K562 (cell line): ENCODE results near the gene NPDC1. TPM values are rescaled to one million over a fixed set of nuclear protein-coding genes. Genes with fewer than 3 reads are reported as not detected.

Experiments
- ATAC-seq: fragments of 200-7000 bp; cut with Tn5 transposase; 3 replicates; pipeline ENCODE4 v1.9.1; 2020; ENCODE audit warnings: moderate library complexity
- BruUV-seq: library from RNA; stranded (reverse); fragments of 400-500 nt; replicated peaks from 2 replicates; lab custom pipeline; 2021; lab: Mats Ljungman, UMichigan
- CTCF ChIA-PET: fragments of 300-600 bp; formaldehyde crosslinking; extraction: SDS; loops from one replicate; lab custom pipeline; 2021; ENCODE audit warnings: low intra/inter-chr PET ratio; lab: Yijun Ruan, JAX
- POLR2A ChIA-PET: fragments of 300-600, 350-650 bp; sonication (Branson Sonifier 250); formaldehyde crosslinking; extraction: SDS; loops from one replicate; lab custom pipeline; 2021; ENCODE audit warnings: antibody characterized with exemption, inconsistent platforms; lab: Yijun Ruan, JAX
- DNase-seq, 4 experiments: peaks; one replicate each; pipeline versions ENCODE4 v3.0.0 to v3.0.0-alpha.2; 2011 to 2018; ENCODE audit warnings: low spot score in 3 of 4, mixed read lengths in 3 of 4; ENCODE audit errors: extremely low read depth in 1 of 4
- FAIRE-seq: peaks from 2 replicates; lab custom pipeline; 2011; peaks lifted over from hg19 to GRCh38; lab: Jason Lieb, UNC
- H2AFZ ChIP-seq: 2 replicates; pipeline ENCODE4 v1.6.0; 2011; ENCODE audit warnings: low read depth, low read length, control low read depth, inconsistent platforms
- H3K27ac ChIP-seq: fragments of 200-600 bp; 3 replicates; pipeline ENCODE4 v1.8.0; 2011; ENCODE audit warnings: low read depth, mild to moderate bottlenecking, control low read depth, inconsistent platforms, low read length, moderate library complexity, mixed read lengths; ENCODE audit errors: extremely low read depth
- H3K27me3 ChIP-seq, 2 experiments: fragments of 300-600 bp in 1 of 2; 2 replicates in 1 of 2; 3 replicates in 1 of 2; pipeline versions ENCODE4 v1.6.0 to v1.8.0; 2011; ENCODE audit warnings: inconsistent platforms in 2 of 2, low read length in 2 of 2, mild to moderate bottlenecking in 1 of 2, mixed read lengths in 1 of 2, moderate library complexity in 1 of 2; ENCODE audit not compliant: control insufficient read depth in 2 of 2, insufficient read depth in 2 of 2
- H3K36me3 ChIP-seq: fragments of 300-600 bp; 3 replicates; pipeline ENCODE4 v1.8.0; 2011; ENCODE audit warnings: mild to moderate bottlenecking, low read length, inconsistent platforms; ENCODE audit not compliant: control insufficient read depth, insufficient read depth
- H3K4me1 ChIP-seq, 2 experiments: fragments of 200-600 bp in 1 of 2; replicated peaks in 1 of 2; 2 replicates in 1 of 2; 3 replicates in 1 of 2; pipeline versions ENCODE4 v1.5.1 to v1.8.0; 2011; ENCODE audit warnings: inconsistent platforms in 2 of 2, low read length in 2 of 2, mild to moderate bottlenecking in 1 of 2, mixed read lengths in 1 of 2, moderate library complexity in 1 of 2; ENCODE audit not compliant: control insufficient read depth in 2 of 2, insufficient read depth in 2 of 2
- H3K4me2 ChIP-seq: 2 replicates; pipeline ENCODE4 v1.6.1; 2011; ENCODE audit warnings: low read length, control low read depth, inconsistent platforms, mixed read lengths; ENCODE audit not compliant: insufficient read depth
- H3K4me3 ChIP-seq: fragments of 200-600 bp; sonication (generic), shearing (Covaris generic); 2 replicates; pipeline ENCODE4 v1.5.1; 2016; ENCODE audit warnings: control low read depth, inconsistent platforms
- H3K79me2 ChIP-seq: fragments of 200-600 bp; 3 replicates; pipeline ENCODE4 v1.8.0; 2011; ENCODE audit warnings: low read length, inconsistent platforms; ENCODE audit not compliant: control insufficient read depth, insufficient read depth
- H3K9ac ChIP-seq, 2 experiments: 2 replicates each; pipeline versions ENCODE4 v1.6.0 to v1.6.1; 2011; ENCODE audit warnings: low read depth in 2 of 2, low read length in 2 of 2, control low read depth in 1 of 2, inconsistent platforms in 1 of 2, mild to moderate bottlenecking in 1 of 2, mixed read lengths in 1 of 2; ENCODE audit not compliant: insufficient read depth in 1 of 2
- H3K9me1 ChIP-seq: one replicate; pipeline ENCODE4 v1.6.0; 2011; ENCODE audit warnings: inconsistent platforms, mild to moderate bottlenecking, low read length, moderate library complexity; ENCODE audit not compliant: control insufficient read depth, insufficient read depth
- H3K9me3 ChIP-seq: replicated peaks from 2 replicates; pipeline ENCODE4 v1.5.1; 2011; ENCODE audit warnings: low read depth, low read length, inconsistent platforms; ENCODE audit not compliant: control insufficient read depth, insufficient read depth
- H4K20me1 ChIP-seq: replicated peaks from 2 replicates; pipeline ENCODE4 v1.6.1; 2011; ENCODE audit warnings: low read length, inconsistent platforms, mixed read lengths; ENCODE audit not compliant: control insufficient read depth, insufficient read depth
- CAMTA2 ChIP-seq: fragments of 250-450 bp; sonication (Bioruptor Pico); conservative IDR thresholded peaks from 2 replicates; pipeline ENCODE4 v1.5.1; 2022
- GTF2E2 ChIP-seq: fragments of 200-800 bp; sonication (Bioruptor generic); IDR thresholded peaks from 2 replicates; pipeline ENCODE4 v1.6.1; 2016; ENCODE audit warnings: missing genetic modification characterization, missing compliant biosample characterization
- KDM4B ChIP-seq, 2 experiments: fragments of 450-650 bp in 1 of 2; sonication (generic) in 1 of 2; IDR thresholded peaks; 2 replicates each; pipeline ENCODE4 v1.6.1; 2016 to 2017; ENCODE audit warnings: borderline replicate concordance in 2 of 2, antibody characterized with exemption in 1 of 2, low read depth in 1 of 2, mild to moderate bottlenecking in 1 of 2
- MYC ChIP-seq, 2 experiments: fragments of 250-450 bp in 1 of 2; sonication (Bioruptor Pico) in 1 of 2; IDR thresholded peaks; 2 replicates each; pipeline versions ENCODE4 v1.5.1 to v1.6.1; 2012 to 2021; ENCODE audit warnings: low read depth in 2 of 2, borderline replicate concordance in 1 of 2, improper control_type of control experiment in 1 of 2, low read length in 1 of 2, mild to moderate bottlenecking in 1 of 2, moderate library complexity in 1 of 2
- NEUROD1 ChIP-seq: fragments of 150-350 bp; IDR thresholded peaks from 2 replicates; pipeline ENCODE4 v1.6.1; 2014; ENCODE audit warnings: borderline replicate concordance, low read length, low read depth; ENCODE audit not compliant: partially characterized antibody
- TEAD1 ChIP-seq, 2 experiments: fragments of 450-650 bp in 1 of 2; sonication (generic) in 1 of 2; formaldehyde crosslinking; IDR thresholded peaks; 2 replicates each; pipeline versions ENCODE4 v1.4.0 to v1.8.0; 2020 to 2022; ENCODE audit warnings: mild to moderate bottlenecking in 2 of 2, missing genetic modification reagents in 1 of 2
- XRCC4 ChIP-seq: IDR thresholded peaks from one replicate; pipeline ENCODE4 v1.6.1; 2011; ENCODE audit not compliant: insufficient read depth, insufficient read length; ENCODE audit errors: extremely low read depth
- ZBTB7A ChIP-seq: IDR thresholded peaks from 2 replicates; pipeline ENCODE4 v1.6.1; 2011; ENCODE audit warnings: low read depth, mild to moderate bottlenecking, low read length, moderate library complexity, borderline replicate concordance; ENCODE audit not compliant: control insufficient read depth
- WGBS: fragments of 100-300 bp; shearing (Covaris generic); methylation state at CpG from one replicate; pipeline ENCODE4 v1.1.6; 2016; ENCODE audit warnings: low coverage, mixed read lengths; ENCODE audit not compliant: insufficient coverage; ENCODE audit errors: missing lambda C conversion rate; 5-methylcytosine and 5-hydroxymethylcytosine counted together
- in situ Hi-C: fragments of 300-500 bp; cut with MboI; formaldehyde crosslinking; loops from 4 replicates; pipeline ENCODE4 v1.15.0; 2018; ENCODE audit warnings: inconsistent platforms, mixed read lengths
- intact Hi-C: fragments of 100-400 bp; cut with micrococcal nuclease; formaldehyde crosslinking; loops from 2 replicates; pipeline ENCODE4 v1.14.2; 2022
- polyA plus RNA-seq, 8 experiments: library from polyadenylated mRNA; depleted of rRNA in 4 of 8; stranded (reverse) in 5 of 8; unstranded in 3 of 8; fragments of >200 nt; fragmentation: Nextera tagmentation in 2 of 8; fragmentation: Illumina TruSeq in 1 of 8; extraction: Ambion mirVana in 2 of 8; extraction: Trizol in 1 of 8; gene quantifications; 2 replicates each; pipeline versions ENCODE4 v1.2.1 to v1.2.3, GENCODE V29; 2011 to 2014; ENCODE audit warnings: inconsistent platforms in 1 of 8, missing spikeins in 1 of 8
- total RNA-seq, 7 experiments: library from RNA; depleted of rRNA in 6 of 7; stranded (reverse); fragments of >200 nt in 6 of 7; fragmentation: Illumina TruSeq in 2 of 7; extraction: Trizol in 2 of 7; gene quantifications; 2 replicates each; pipeline versions ENCODE4 v1.2.1 to v1.2.3, GENCODE V29; 2011 to 2021; ENCODE audit warnings: low replicate concordance in 1 of 7
- TF ChIP-seq, protein P1 (sequence below), 2 experiments: IDR thresholded peaks; 2 replicates each; pipeline ENCODE4 v1.6.1; 2012; ENCODE audit warnings: improper control_type of control experiment in 2 of 2, low read depth in 2 of 2, low read length in 2 of 2, borderline replicate concordance in 1 of 2
- TF ChIP-seq, protein P2 (sequence below): fragments of 450-650 bp; formaldehyde crosslinking; conservative IDR thresholded peaks from 2 replicates; pipeline ENCODE4 v1.4.0; 2022; ENCODE audit warnings: mild to moderate bottlenecking, missing genetic modification characterization

NPDC1 gene
- total and polyA plus RNA-seq, 9 of the 15 experiments (the other 6 are each of a cell fraction or from before 2014, with no cell fraction given): 0.06 to 2.1 (median 0.53) TPM; not detected in 3

DNA sequence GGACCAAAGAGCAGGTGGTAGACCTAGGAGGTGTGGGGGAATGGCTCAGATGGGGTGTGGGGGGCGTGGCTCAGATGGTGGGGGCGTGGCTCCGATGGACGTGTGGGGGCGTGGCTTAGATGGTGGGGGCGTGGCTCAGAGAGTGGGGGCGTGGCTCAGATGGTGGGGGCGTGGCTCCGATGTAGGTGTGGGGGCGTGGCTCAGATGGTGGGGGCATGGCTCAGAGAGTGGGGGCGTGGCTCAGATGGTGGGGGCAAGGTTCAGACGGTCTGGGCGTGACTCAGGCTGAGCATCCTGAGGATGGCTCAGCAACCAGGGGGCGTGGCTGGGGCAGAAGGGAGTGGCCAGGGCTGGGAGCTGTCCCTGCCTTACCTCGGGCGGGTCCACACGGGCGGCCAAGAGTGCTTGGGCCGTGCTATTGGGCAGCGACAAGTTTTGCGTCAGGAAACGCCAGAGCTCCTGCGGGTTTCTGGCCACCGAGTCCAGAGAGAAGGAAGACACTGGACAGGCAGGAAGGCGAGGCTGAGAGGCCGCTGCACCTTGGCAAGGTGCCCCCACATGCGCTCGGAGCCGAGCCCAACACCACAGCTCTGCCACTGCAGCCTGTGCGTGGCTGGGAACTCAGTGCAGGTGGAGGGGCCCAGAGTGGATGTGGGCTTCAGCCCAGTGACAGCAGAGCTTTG lies 23.9 kb downstream of the NPDC1 start:
- peak overlapping the region in 1 of 2 experiments; percentile 11; a peak in 2 of 4 replicates for H3K9ac ChIP-seq
- BruUV-seq: no TSS peak
- TF ChIP-seq KDM4B (IDR thresholded peaks at IDR 0.05; ENCODE audit: borderline replicate concordance in 2 of 2, low read depth in 1 of 2) (no peak), TEAD1 (CRISPR knock-in tag; IDR thresholded peaks at IDR 0.05) (peak in 1 of 2 experiments; percentile 60; a peak in 1 of 4 replicates), XRCC4 (no peak), NEUROD1 (no peak), GTF2E2 (tag) (no peak), MYC (IDR thresholded peaks at IDR 0.05; ENCODE audit: low read depth, low read length) (0 out of 2 replicates have a peak, but pooled peaks have one; percentile 36), MYC (CRISPR knock-in tag; IDR thresholded peaks at IDR 0.05; ENCODE audit: borderline replicate concordance, low read depth) (no peak), CAMTA2 (CRISPR knock-in tag) (no peak), ZBTB7A (no peak)
- TF ChIP-seq, protein P1, sequence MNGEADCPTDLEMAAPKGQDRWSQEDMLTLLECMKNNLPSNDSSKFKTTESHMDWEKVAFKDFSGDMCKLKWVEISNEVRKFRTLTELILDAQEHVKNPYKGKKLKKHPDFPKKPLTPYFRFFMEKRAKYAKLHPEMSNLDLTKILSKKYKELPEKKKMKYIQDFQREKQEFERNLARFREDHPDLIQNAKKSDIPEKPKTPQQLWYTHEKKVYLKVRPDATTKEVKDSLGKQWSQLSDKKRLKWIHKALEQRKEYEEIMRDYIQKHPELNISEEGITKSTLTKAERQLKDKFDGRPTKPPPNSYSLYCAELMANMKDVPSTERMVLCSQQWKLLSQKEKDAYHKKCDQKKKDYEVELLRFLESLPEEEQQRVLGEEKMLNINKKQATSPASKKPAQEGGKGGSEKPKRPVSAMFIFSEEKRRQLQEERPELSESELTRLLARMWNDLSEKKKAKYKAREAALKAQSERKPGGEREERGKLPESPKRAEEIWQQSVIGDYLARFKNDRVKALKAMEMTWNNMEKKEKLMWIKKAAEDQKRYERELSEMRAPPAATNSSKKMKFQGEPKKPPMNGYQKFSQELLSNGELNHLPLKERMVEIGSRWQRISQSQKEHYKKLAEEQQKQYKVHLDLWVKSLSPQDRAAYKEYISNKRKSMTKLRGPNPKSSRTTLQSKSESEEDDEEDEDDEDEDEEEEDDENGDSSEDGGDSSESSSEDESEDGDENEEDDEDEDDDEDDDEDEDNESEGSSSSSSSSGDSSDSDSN (IDR thresholded peaks at IDR 0.05; ENCODE audit: borderline replicate concordance in 1 of 2, low read depth in 2 of 2, low read length in 2 of 2): no peak
- TF ChIP-seq, protein P2, sequence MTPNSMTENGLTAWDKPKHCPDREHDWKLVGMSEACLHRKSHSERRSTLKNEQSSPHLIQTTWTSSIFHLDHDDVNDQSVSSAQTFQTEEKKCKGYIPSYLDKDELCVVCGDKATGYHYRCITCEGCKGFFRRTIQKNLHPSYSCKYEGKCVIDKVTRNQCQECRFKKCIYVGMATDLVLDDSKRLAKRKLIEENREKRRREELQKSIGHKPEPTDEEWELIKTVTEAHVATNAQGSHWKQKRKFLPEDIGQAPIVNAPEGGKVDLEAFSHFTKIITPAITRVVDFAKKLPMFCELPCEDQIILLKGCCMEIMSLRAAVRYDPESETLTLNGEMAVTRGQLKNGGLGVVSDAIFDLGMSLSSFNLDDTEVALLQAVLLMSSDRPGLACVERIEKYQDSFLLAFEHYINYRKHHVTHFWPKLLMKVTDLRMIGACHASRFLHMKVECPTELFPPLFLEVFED (CRISPR knock-in tag): no peak

More for the DNA sequence above, 23.9 kb downstream of the NPDC1 start:
- 0 out of 2 replicates have a peak, but pooled peaks cover 5% of the 10 kb centered on the region for H4K20me1 ChIP-seq
- H3K27me3 ChIP-seq: no peaks in the 10 kb centered on the region
- intact Hi-C loops: no loop called here
- no peak overlapping the region for H3K4me3 ChIP-seq
- H2AFZ ChIP-seq: 0 out of 2 replicates have a peak overlapping the region, but pooled peaks have one; percentile 34
- H3K36me3 ChIP-seq: no peaks in the 10 kb centered on the region
- no peaks in the 10 kb centered on the region for H3K79me2 ChIP-seq
- ATAC-seq (peak; percentile 100), DNase-seq (peak; percentile 91 to 98 (median 94)), FAIRE-seq (peak; percentile 99)
- H3K9me3 ChIP-seq: no peaks in the 10 kb centered on the region
- H3K4me1 ChIP-seq: peaks cover 4 to 91% of the 10 kb centered on the region in 2 experiments
- 25% methylated on average over 18 of the region's 30 CpGs for WGBS
- in situ Hi-C loops: no loop called here
- ChIA-PET POLR2A (interaction anchor here (0.6 to 1.1 kb wide), 5 partner anchors 12 to 1574 kb away, joined by 3 to 4 read pairs (median 3); partner anchors contain the start of gene PTGDS), CTCF (no interaction called here)
- no peak overlapping the region for H3K27ac ChIP-seq
- peak overlapping the region; percentile 18; the same call in 1 of the 2 replicates for H3K4me2 ChIP-seq
- no peaks in the 10 kb centered on the region for H3K9me1 ChIP-seq
